ENCODE results near the gene NRCAM. TPM values are rescaled to one million over a fixed set of nuclear protein-coding genes. Genes with fewer than 3 reads are reported as not detected.

Gene NRCAM
- total RNA-seq, 1 experiment from 2014 or later = 2.7 TPM

DNA sequence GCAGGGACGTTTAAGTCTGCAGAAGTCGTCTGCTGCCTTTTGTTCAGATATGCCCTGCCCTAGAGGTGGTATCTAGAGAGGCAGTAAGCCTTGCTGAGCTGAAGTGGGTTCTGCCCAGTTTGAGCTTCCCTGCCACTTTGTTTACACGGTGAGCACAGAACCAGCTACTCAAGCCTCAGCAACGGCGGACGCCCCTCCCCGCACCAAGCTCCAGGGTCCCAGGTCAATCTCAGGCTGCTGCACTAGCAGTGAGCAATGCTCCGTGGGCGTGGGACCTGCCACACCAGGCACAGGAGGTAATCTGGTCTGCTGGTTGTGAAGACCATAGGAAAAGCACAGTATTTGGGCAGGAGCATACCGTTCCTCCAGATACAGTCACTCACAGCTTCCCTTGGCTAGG, 178.0 kb downstream of the NRCAM start:
- POLR2A ChIA-PET = no interaction called here
- Mint-ChIP-seq H3K27me3 (ENCODE audit: low read depth) (no peaks in the 10 kb centered on the region), H3K36me3 (no peaks in the 10 kb centered on the region), H3K9me3 (0 out of 2 replicates have a peak, but pooled peaks cover 7% of the 10 kb centered on the region), H3K4me1 (no peaks in the 10 kb centered on the region), H3K4me3 (no peak overlapping the region), H3K27ac (no peak overlapping the region)
- no peak for DNase-seq (ENCODE audit: low spot score)
- ATAC-seq = no peak
- CTCF ChIA-PET = no interaction called here
- TF ChIP-seq ZNF138 (CRISPR knock-in tag; conservative IDR thresholded peaks at IDR 0.05) (no peak), KAT7 (CRISPR knock-in tag; IDR thresholded peaks at IDR 0.05; ENCODE audit: borderline replicate concordance) (no peak), ZNF396 (CRISPR knock-in tag; IDR thresholded peaks at IDR 0.05; ENCODE audit: borderline replicate concordance) (no peak), MXD4 (CRISPR knock-in tag; IDR thresholded peaks at IDR 0.05; ENCODE audit: borderline replicate concordance) (no peak), ELF4 (CRISPR knock-in tag; IDR thresholded peaks at IDR 0.05; ENCODE audit: low read depth) (no peak), NFE2L1 (CRISPR knock-in tag; IDR thresholded peaks at IDR 0.05) (no peak), CBFB (CRISPR knock-in tag; IDR thresholded peaks at IDR 0.05; ENCODE audit: low read depth) (no peak), FOXJ3 (CRISPR knock-in tag; IDR thresholded peaks at IDR 0.05; ENCODE audit: borderline replicate concordance) (no peak), ZNF425 (CRISPR knock-in tag; conservative IDR thresholded peaks at IDR 0.05) (no peak), SP1 (CRISPR knock-in tag; conservative IDR thresholded peaks at IDR 0.05) (no peak), CREM (CRISPR knock-in tag; IDR thresholded peaks at IDR 0.05) (no peak), TEAD4 (CRISPR knock-in tag; IDR thresholded peaks at IDR 0.05) (no peak)
- TF ChIP-seq, protein P1, sequence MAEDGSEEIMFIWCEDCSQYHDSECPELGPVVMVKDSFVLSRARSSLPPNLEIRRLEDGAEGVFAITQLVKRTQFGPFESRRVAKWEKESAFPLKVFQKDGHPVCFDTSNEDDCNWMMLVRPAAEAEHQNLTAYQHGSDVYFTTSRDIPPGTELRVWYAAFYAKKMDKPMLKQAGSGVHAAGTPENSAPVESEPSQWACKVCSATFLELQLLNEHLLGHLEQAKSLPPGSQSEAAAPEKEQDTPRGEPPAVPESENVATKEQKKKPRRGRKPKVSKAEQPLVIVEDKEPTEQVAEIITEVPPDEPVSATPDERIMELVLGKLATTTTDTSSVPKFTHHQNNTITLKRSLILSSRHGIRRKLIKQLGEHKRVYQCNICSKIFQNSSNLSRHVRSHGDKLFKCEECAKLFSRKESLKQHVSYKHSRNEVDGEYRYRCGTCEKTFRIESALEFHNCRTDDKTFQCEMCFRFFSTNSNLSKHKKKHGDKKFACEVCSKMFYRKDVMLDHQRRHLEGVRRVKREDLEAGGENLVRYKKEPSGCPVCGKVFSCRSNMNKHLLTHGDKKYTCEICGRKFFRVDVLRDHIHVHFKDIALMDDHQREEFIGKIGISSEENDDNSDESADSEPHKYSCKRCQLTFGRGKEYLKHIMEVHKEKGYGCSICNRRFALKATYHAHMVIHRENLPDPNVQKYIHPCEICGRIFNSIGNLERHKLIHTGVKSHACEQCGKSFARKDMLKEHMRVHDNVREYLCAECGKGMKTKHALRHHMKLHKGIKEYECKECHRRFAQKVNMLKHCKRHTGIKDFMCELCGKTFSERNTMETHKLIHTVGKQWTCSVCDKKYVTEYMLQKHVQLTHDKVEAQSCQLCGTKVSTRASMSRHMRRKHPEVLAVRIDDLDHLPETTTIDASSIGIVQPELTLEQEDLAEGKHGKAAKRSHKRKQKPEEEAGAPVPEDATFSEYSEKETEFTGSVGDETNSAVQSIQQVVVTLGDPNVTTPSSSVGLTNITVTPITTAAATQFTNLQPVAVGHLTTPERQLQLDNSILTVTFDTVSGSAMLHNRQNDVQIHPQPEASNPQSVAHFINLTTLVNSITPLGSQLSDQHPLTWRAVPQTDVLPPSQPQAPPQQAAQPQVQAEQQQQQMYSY (CRISPR knock-in tag; IDR thresholded peaks at IDR 0.05) = no peak
- TF ChIP-seq, protein P2, sequence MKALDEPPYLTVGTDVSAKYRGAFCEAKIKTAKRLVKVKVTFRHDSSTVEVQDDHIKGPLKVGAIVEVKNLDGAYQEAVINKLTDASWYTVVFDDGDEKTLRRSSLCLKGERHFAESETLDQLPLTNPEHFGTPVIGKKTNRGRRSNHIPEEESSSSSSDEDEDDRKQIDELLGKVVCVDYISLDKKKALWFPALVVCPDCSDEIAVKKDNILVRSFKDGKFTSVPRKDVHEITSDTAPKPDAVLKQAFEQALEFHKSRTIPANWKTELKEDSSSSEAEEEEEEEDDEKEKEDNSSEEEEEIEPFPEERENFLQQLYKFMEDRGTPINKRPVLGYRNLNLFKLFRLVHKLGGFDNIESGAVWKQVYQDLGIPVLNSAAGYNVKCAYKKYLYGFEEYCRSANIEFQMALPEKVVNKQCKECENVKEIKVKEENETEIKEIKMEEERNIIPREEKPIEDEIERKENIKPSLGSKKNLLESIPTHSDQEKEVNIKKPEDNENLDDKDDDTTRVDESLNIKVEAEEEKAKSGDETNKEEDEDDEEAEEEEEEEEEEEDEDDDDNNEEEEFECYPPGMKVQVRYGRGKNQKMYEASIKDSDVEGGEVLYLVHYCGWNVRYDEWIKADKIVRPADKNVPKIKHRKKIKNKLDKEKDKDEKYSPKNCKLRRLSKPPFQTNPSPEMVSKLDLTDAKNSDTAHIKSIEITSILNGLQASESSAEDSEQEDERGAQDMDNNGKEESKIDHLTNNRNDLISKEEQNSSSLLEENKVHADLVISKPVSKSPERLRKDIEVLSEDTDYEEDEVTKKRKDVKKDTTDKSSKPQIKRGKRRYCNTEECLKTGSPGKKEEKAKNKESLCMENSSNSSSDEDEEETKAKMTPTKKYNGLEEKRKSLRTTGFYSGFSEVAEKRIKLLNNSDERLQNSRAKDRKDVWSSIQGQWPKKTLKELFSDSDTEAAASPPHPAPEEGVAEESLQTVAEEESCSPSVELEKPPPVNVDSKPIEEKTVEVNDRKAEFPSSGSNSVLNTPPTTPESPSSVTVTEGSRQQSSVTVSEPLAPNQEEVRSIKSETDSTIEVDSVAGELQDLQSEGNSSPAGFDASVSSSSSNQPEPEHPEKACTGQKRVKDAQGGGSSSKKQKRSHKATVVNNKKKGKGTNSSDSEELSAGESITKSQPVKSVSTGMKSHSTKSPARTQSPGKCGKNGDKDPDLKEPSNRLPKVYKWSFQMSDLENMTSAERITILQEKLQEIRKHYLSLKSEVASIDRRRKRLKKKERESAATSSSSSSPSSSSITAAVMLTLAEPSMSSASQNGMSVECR (CRISPR knock-in tag; IDR thresholded peaks at IDR 0.05; ENCODE audit: borderline replicate concordance) = no peak
- TF ChIP-seq, protein P3, sequence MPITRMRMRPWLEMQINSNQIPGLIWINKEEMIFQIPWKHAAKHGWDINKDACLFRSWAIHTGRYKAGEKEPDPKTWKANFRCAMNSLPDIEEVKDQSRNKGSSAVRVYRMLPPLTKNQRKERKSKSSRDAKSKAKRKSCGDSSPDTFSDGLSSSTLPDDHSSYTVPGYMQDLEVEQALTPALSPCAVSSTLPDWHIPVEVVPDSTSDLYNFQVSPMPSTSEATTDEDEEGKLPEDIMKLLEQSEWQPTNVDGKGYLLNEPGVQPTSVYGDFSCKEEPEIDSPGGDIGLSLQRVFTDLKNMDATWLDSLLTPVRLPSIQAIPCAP (CRISPR knock-in tag; IDR thresholded peaks at IDR 0.05) = no peak
- TF ChIP-seq, protein P4, sequence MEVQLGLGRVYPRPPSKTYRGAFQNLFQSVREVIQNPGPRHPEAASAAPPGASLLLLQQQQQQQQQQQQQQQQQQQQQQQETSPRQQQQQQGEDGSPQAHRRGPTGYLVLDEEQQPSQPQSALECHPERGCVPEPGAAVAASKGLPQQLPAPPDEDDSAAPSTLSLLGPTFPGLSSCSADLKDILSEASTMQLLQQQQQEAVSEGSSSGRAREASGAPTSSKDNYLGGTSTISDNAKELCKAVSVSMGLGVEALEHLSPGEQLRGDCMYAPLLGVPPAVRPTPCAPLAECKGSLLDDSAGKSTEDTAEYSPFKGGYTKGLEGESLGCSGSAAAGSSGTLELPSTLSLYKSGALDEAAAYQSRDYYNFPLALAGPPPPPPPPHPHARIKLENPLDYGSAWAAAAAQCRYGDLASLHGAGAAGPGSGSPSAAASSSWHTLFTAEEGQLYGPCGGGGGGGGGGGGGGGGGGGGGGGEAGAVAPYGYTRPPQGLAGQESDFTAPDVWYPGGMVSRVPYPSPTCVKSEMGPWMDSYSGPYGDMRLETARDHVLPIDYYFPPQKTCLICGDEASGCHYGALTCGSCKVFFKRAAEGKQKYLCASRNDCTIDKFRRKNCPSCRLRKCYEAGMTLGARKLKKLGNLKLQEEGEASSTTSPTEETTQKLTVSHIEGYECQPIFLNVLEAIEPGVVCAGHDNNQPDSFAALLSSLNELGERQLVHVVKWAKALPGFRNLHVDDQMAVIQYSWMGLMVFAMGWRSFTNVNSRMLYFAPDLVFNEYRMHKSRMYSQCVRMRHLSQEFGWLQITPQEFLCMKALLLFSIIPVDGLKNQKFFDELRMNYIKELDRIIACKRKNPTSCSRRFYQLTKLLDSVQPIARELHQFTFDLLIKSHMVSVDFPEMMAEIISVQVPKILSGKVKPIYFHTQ (CRISPR knock-in tag; IDR thresholded peaks at IDR 0.05) = no peak
- TF ChIP-seq, protein P5, sequence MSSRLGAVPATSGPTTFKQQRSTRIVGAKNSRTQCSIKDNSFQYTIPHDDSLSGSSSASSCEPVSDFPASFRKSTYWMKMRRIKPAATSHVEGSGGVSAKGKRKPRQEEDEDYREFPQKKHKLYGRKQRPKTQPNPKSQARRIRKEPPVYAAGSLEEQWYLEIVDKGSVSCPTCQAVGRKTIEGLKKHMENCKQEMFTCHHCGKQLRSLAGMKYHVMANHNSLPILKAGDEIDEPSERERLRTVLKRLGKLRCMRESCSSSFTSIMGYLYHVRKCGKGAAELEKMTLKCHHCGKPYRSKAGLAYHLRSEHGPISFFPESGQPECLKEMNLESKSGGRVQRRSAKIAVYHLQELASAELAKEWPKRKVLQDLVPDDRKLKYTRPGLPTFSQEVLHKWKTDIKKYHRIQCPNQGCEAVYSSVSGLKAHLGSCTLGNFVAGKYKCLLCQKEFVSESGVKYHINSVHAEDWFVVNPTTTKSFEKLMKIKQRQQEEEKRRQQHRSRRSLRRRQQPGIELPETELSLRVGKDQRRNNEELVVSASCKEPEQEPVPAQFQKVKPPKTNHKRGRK (CRISPR knock-in tag; IDR thresholded peaks at IDR 0.05; ENCODE audit: borderline replicate concordance) = no peak
- TF ChIP-seq, protein P6, sequence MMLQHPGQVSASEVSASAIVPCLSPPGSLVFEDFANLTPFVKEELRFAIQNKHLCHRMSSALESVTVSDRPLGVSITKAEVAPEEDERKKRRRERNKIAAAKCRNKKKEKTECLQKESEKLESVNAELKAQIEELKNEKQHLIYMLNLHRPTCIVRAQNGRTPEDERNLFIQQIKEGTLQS (CRISPR knock-in tag; conservative IDR thresholded peaks at IDR 0.05) = no peak
